GM20000 (cell line): ENCODE data around the gene RUNX1.
A peak's percentile ranks its signal among the peaks of the same experiment; 100 is the strongest.
"Not testable (repeated sequence)": the region's sequence is repeated elsewhere in the genome, so short reads cannot be mapped to it uniquely, and the experiment has no call there.

ENCODE experiments used
- DNase-seq: peaks from one replicate; pipeline ENCODE4 v3.0.0; 2012; ENCODE audit warnings: low spot score
- CTCF ChIP-seq: IDR thresholded peaks from 2 replicates; pipeline ENCODE4 v1.5.1; 2012; ENCODE audit warnings: mild to moderate bottlenecking, control low read depth; ENCODE audit errors: extremely low read depth, missing control alignments

RUNX1 gene

GRCh38 chr21:34805157-34805556 lies 243.9 kb downstream of the RUNX1 start:
- TF ChIP-seq CTCF = no peak
- DNase-seq = no peak

GRCh38 chr21:34804584-34804983 lies 244.5 kb downstream of the RUNX1 start:
- DNase-seq = not testable (repeated sequence)

- DNase-seq = no peak
- no peak for TF ChIP-seq CTCF
Measured at GRCh38 chr21:34803782-34804370, 245.2 kb downstream of the RUNX1 start.

- no peak for DNase-seq
- no peak for TF ChIP-seq CTCF
Measured at GRCh38 chr21:34802180-34802899, 246.8 kb downstream of the RUNX1 start.

GRCh38 chr21:34801519-34802132 lies 247.5 kb downstream of the RUNX1 start:
- DNase-seq = peak; percentile 73
- TF ChIP-seq CTCF = peak; percentile 39

- TF ChIP-seq CTCF = no peak
- DNase-seq = no peak
Measured at GRCh38 chr21:34800797-34801518, 248.1 kb downstream of the RUNX1 start.

- DNase-seq = no peak
- no peak for TF ChIP-seq CTCF
Measured at GRCh38 chr21:34799092-34799491, 250.0 kb downstream of the RUNX1 start.
